HL-60 (cell line): ENCODE results near the gene CDKL1.
A peak's percentile ranks its signal among the peaks of the same experiment; 100 is the strongest.

Experiments
- GABPA ChIP-seq: IDR thresholded peaks from 2 replicates; pipeline ENCODE4 v1.6.1; 2012; ENCODE audit warnings: low read depth
- POLR2AphosphoS5 ChIP-seq: IDR thresholded peaks from 2 replicates; pipeline ENCODE4 v1.6.1; 2012; ENCODE audit warnings: low read depth
- SPI1 ChIP-seq: IDR thresholded peaks from 2 replicates; pipeline ENCODE4 v1.6.1; 2012; ENCODE audit warnings: low read depth, mild to moderate bottlenecking, borderline replicate concordance
- TF ChIP-seq, protein P1 (sequence below): IDR thresholded peaks from one replicate; pipeline ENCODE4 v1.5.1; 2011; ENCODE audit warnings: low read length, control low read depth, inconsistent platforms; ENCODE audit not compliant: insufficient read depth
- TF ChIP-seq, protein P2 (sequence below): IDR thresholded peaks from 2 replicates; pipeline ENCODE4 v1.6.1; 2012; ENCODE audit warnings: low read depth; ENCODE audit not compliant: insufficient replicate concordance

DNA sequence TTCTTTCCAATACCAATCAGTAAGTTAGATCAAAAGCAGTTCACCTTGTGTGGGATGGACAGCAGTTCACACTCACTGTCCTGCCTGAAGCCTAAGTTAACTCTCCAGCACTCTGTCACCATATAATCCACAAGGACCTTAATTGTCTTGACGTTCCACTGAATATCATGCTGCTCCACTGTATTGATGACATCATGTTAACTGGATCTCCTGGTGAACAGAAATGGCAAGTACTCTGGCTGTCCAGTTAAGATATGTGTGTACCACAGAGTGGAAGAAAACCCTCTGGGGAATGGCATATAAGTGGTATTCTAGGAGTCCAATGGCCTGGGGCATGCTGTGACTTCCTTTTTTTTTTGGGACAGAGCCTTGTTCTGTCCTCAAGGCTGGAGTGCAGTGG lies 16.2 kb downstream of the CDKL1 start:
- TF ChIP-seq GABPA: no peak
- TF ChIP-seq, protein P1, sequence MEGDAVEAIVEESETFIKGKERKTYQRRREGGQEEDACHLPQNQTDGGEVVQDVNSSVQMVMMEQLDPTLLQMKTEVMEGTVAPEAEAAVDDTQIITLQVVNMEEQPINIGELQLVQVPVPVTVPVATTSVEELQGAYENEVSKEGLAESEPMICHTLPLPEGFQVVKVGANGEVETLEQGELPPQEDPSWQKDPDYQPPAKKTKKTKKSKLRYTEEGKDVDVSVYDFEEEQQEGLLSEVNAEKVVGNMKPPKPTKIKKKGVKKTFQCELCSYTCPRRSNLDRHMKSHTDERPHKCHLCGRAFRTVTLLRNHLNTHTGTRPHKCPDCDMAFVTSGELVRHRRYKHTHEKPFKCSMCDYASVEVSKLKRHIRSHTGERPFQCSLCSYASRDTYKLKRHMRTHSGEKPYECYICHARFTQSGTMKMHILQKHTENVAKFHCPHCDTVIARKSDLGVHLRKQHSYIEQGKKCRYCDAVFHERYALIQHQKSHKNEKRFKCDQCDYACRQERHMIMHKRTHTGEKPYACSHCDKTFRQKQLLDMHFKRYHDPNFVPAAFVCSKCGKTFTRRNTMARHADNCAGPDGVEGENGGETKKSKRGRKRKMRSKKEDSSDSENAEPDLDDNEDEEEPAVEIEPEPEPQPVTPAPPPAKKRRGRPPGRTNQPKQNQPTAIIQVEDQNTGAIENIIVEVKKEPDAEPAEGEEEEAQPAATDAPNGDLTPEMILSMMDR: no peak
- TF ChIP-seq POLR2AphosphoS5: no peak
- TF ChIP-seq, protein P2, sequence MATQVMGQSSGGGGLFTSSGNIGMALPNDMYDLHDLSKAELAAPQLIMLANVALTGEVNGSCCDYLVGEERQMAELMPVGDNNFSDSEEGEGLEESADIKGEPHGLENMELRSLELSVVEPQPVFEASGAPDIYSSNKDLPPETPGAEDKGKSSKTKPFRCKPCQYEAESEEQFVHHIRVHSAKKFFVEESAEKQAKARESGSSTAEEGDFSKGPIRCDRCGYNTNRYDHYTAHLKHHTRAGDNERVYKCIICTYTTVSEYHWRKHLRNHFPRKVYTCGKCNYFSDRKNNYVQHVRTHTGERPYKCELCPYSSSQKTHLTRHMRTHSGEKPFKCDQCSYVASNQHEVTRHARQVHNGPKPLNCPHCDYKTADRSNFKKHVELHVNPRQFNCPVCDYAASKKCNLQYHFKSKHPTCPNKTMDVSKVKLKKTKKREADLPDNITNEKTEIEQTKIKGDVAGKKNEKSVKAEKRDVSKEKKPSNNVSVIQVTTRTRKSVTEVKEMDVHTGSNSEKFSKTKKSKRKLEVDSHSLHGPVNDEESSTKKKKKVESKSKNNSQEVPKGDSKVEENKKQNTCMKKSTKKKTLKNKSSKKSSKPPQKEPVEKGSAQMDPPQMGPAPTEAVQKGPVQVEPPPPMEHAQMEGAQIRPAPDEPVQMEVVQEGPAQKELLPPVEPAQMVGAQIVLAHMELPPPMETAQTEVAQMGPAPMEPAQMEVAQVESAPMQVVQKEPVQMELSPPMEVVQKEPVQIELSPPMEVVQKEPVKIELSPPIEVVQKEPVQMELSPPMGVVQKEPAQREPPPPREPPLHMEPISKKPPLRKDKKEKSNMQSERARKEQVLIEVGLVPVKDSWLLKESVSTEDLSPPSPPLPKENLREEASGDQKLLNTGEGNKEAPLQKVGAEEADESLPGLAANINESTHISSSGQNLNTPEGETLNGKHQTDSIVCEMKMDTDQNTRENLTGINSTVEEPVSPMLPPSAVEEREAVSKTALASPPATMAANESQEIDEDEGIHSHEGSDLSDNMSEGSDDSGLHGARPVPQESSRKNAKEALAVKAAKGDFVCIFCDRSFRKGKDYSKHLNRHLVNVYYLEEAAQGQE: no peak
- peak; percentile 19; the same call in 1 of the 2 replicates for TF ChIP-seq SPI1
